Adipocyte (in vitro differentiated cells): ENCODE results near the gene HSPG2.

Experiments used
- DNase-seq: peaks from one replicate; pipeline ENCODE4 v3.0.0-alpha.2; 2015; ENCODE audit warnings: low read depth
- H3K27me3 ChIP-seq: replicated peaks from 2 replicates; pipeline ENCODE4 v1.7.0; 2013; ENCODE audit warnings: mild to moderate bottlenecking, low read length, moderate library complexity; ENCODE audit not compliant: control insufficient read depth, insufficient read depth
- H3K36me3 ChIP-seq: 2 replicates; pipeline ENCODE4 v1.7.0; 2013; ENCODE audit warnings: low read length, mild to moderate bottlenecking, moderate library complexity; ENCODE audit not compliant: control insufficient read depth, insufficient read depth, severe bottlenecking
- H3K4me1 ChIP-seq: 2 replicates; pipeline ENCODE4 v1.7.0; 2013; ENCODE audit warnings: mild to moderate bottlenecking, low read length, moderate library complexity; ENCODE audit not compliant: control insufficient read depth, insufficient read depth
- H3K4me3 ChIP-seq: 2 replicates; pipeline ENCODE4 v1.7.0; 2013; ENCODE audit warnings: mild to moderate bottlenecking, low read length, moderate library complexity
- H3K9ac ChIP-seq: 2 replicates; pipeline ENCODE4 v1.7.0; 2013; ENCODE audit warnings: mild to moderate bottlenecking, low read length, moderate library complexity
- H3K9me3 ChIP-seq: 2 replicates; pipeline ENCODE4 v1.7.0; 2013; ENCODE audit warnings: mild to moderate bottlenecking, low read length, moderate library complexity; ENCODE audit not compliant: control insufficient read depth

Gene HSPG2

DNA sequence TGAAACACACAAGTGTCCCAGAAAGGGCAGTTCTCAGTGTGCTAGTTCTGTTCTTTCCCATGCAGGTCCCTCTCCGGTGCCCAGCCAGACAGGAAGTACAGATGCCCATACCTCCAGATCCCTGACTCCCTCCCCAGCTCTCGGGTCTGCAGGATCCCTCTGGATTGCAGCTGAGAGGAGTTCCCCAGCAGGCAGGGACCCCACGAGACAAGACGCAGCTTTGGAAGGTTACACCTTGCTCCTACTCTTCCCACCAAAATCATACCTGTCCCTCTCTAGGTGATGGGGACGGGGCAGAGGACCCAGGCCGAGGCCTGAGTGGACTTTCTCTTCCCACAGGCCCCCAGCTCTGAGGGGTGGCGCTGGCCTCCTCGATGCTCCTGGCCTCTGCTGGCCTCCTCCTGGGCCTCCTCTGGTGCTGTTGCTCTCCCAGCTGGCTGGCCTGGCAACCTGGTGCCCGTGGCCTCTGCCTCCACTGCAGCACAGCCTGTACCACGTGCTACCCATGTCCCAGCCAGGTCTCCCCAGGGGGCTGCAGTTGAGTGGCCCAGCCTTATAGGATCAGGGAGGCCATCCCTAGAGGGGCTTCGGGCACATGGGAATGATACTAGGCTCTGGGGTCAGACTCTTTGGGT lies 115.6 kb downstream of the HSPG2 start:
- H3K36me3 ChIP-seq, result peaks cover 69% of the 10 kb centered on the region
- peaks cover 10% of the 10 kb centered on the region for H3K4me1 ChIP-seq
- H3K4me3 ChIP-seq, result no peak overlapping the region
- H3K9ac ChIP-seq, result no peak overlapping the region
- H3K27me3 ChIP-seq, result no peaks in the 10 kb centered on the region
- H3K9me3 ChIP-seq, result no peaks in the 10 kb centered on the region
- no peak for DNase-seq

DNA sequence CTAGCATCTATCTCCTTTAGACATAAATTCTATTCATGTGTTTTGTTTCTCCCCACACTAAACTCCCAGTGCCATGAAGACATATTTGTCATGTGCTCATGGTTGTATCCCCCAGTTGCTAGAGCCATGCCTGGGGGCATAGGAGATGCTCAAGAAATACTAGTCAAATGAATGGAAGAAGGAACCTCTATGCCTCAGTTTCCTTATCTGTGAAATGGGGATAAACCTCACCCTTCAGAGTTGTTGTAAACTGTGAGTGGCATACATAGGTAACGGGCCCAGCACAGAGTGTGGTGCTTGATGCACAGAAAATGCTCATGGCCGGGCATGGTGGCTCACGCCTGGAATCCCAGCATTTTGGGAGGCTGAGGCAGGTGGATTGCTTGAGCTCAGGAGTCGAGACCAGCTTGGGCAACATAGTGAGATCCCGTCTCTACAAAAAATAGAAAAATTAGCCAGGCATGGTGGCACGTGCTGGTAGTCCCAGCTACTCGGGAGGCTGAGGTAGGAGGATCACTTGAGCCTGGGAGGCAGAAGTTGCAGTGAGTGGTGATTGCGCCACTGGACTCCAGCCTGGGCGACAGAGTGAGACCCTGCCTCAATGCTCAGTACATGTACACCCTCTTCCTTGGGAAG lies 116.4 kb downstream of the HSPG2 start:
- H3K27me3 ChIP-seq, result no peaks in the 10 kb centered on the region
- no peak for DNase-seq
- peaks cover 62% of the 10 kb centered on the region for H3K36me3 ChIP-seq
- H3K9me3 ChIP-seq, result no peaks in the 10 kb centered on the region
- H3K4me1 ChIP-seq, result peaks cover 16% of the 10 kb centered on the region
- no peak overlapping the region for H3K4me3 ChIP-seq
- no peak overlapping the region for H3K9ac ChIP-seq

DNA sequence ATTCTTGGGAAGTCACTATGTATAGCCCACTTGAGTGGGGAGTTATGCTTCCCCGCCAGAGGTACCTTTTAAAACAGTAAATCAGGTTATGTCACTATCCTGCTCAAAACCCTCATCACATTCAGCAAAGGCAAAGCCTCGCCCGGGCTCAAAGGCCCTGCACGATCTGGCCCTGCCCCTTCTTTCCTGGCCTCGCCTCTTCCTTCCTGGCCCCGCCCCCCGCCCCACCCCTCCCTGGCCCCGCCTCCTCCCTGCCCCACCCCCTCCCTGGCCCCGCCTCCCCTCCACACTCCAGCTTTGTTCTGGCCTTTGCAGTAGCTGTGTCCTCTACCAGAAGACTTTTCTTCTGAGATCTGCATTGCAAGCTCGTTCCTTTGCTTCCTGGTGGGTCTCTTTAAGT lies 118.5 kb downstream of the HSPG2 start:
- H3K27me3 ChIP-seq, result no peaks in the 10 kb centered on the region
- peaks cover 42% of the 10 kb centered on the region for H3K36me3 ChIP-seq
- H3K9me3 ChIP-seq, result no peaks in the 10 kb centered on the region
- no peak overlapping the region for H3K4me3 ChIP-seq
- H3K9ac ChIP-seq, result no peak overlapping the region
- peaks cover 16% of the 10 kb centered on the region for H3K4me1 ChIP-seq
- DNase-seq, result peak; percentile 51

DNA sequence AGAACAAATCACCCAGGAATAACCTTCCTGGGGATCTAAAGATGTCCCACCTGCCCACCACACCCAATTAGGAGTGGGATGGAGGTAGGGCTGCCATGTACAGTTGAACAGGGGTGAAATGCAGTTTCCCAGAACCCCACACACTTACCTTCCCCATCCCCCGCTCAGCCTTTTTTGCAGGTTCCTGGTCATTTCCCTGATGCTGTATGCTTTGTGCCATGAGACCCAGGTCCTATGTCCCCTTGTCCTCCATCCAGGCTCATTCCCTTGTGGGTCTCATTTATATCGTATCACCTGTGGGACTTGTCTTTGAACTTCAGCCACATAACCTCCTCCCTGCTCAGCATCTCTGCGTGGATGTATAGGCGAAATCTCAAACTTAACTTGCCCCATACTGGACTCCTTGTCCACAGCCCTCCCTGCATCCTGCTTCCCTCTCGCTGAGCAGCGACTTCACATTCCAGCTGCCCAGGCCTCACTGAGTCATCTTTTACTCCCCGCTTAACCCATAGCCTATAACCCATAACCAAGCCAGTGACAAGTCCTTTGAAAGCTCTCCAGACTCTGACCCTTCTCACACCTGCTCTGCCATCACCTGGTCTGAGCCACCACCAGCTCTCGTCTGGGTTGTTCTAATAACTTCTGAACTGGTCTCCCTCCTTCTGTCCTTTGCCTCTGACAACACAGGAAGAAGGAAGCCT lies 120.4 kb downstream of the HSPG2 start:
- H3K36me3 ChIP-seq, result peaks cover 24% of the 10 kb centered on the region

DNA sequence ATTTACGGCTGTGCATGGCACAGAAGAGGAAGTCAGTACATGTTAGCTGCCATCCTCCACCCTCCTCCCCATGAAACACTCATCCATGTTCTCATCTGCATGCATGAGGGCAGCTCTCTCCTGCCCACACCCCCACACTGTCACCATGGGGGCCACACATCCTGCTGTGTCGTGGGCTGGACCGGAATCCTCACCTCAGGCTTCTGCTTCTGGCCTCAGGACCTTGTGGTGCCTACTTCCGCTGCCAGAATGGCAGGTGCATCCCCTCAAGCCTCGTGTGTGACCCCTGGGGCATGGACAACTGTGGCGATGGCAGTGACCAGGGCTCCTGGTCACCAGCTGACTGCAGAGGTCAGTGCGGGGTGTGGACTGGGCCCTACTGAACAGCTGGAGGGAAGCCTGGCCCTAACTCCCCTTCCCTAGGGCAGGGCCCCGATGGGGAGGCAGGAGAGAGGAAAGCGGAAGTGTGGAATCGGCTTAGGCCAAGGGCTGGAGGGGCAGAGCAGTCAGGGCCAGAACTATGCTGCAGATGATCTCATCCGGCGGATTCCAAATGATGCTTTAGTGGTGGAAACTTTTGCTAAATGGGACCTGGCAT lies 121.3 kb downstream of the HSPG2 start:
- no peak for DNase-seq
- peaks cover 30% of the 10 kb centered on the region for H3K4me1 ChIP-seq
- no peaks in the 10 kb centered on the region for H3K9me3 ChIP-seq
- no peak overlapping the region for H3K9ac ChIP-seq
- H3K4me3 ChIP-seq, result no peak overlapping the region
- no peaks in the 10 kb centered on the region for H3K27me3 ChIP-seq
- peaks cover 15% of the 10 kb centered on the region for H3K36me3 ChIP-seq

More for the DNA sequence above, 120.4 kb downstream of the HSPG2 start:
- H3K27me3 ChIP-seq, result no peaks in the 10 kb centered on the region
- no peak overlapping the region for H3K4me3 ChIP-seq
- DNase-seq, result peak; percentile 67
- no peaks in the 10 kb centered on the region for H3K9me3 ChIP-seq
- no peak overlapping the region for H3K9ac ChIP-seq
- peaks cover 26% of the 10 kb centered on the region for H3K4me1 ChIP-seq

DNA sequence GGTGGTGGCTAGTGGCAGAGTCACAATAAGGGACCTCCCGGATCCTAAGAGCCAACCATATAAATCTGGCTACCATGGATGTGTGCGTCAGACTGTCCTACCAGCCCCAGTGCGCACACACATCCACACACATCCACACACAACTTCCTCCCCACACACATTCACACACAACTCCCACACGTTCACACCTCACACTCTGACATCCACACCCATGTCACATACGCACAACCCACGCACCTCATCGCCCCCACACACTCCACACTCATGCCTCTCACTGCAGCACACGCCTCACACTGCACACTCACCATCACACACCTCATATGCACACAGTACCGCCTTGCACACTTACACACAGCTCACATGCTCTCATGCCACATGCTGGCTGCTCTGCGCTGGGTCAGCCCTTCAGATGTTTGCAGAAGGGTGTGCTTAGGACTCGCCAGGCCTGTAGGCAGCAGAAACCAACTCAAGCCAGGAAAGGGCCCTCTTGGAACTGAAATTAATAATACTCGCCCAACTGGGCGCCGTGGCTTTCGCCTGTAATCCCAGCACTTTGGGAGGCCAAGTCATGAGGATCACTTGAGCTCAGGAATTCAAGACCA lies 122.0 kb downstream of the HSPG2 start:
- Histone ChIP-seq H3K36me3 (peaks cover 10% of the 10 kb centered on the region), H3K4me1 (peaks cover 30% of the 10 kb centered on the region), H3K4me3 (no peak overlapping the region), H3K27me3 (no peaks in the 10 kb centered on the region), H3K9ac (no peak overlapping the region), H3K9me3 (no peaks in the 10 kb centered on the region)
- DNase-seq, result no peak

DNA sequence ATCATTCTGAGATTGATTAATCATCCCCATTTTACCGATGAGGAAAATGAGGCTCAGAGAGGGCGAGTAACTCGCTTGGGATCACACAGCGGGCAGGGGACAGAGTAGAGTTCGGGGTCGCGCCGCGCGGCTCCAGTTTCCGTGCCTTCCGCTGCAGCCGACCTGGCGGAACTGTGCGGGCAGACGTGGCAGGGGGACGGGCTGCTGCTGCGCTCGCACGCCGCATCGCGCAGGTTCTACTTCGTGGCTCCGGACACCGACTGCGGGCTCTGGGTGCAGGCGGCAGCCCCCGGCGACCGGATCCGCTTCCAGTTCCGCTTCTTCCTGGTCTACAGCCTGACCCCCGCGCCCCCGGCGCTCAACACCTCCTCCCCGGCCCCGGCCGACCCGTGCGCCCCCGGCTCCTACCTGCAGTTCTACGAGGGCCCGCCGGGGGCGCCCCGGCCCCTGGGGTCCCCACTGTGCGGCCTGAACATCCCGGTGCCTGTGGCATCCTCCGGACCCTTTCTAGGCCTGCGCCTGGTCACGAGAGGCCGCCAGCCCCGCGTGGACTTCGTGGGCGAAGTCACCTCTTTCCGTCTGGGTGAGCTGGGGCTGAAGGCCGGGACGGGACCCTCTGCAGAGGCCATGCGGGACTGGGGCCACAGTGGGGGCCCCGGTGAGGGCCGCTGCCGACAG lies 122.7 kb downstream of the HSPG2 start:
- H3K36me3 ChIP-seq, result peaks cover 4% of the 10 kb centered on the region
- no peaks in the 10 kb centered on the region for H3K27me3 ChIP-seq
- H3K4me3 ChIP-seq, result no peak overlapping the region
- H3K9ac ChIP-seq, result no peak overlapping the region
- no peak for DNase-seq
- H3K9me3 ChIP-seq, result no peaks in the 10 kb centered on the region
- peaks cover 30% of the 10 kb centered on the region for H3K4me1 ChIP-seq

DNA sequence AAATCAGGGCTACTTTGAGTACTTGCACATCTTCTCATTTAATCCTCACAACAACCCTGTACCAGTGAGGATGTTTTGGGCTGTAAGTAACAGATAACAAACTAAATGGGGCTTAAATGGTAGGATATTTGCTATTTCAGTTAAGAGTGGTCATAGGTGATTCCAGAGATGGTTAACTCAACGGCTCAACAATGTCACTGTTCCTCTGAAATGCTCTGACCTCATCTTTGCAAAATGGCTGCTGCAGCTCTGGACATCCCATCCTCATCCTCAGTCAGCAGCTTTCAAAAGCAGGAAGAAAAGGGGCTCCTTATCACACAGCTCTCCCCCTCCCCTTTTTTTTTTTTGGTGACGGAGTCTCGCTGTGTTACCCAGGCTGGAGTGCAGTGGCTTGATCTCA lies 123.6 kb downstream of the HSPG2 start:
- no peaks in the 10 kb centered on the region for H3K27me3 ChIP-seq
- peaks cover 30% of the 10 kb centered on the region for H3K4me1 ChIP-seq
- H3K9ac ChIP-seq, result no peak overlapping the region
- no peak overlapping the region for H3K4me3 ChIP-seq
- no peak for DNase-seq
- no peaks in the 10 kb centered on the region for H3K9me3 ChIP-seq
- peaks cover 4% of the 10 kb centered on the region for H3K36me3 ChIP-seq

DNA sequence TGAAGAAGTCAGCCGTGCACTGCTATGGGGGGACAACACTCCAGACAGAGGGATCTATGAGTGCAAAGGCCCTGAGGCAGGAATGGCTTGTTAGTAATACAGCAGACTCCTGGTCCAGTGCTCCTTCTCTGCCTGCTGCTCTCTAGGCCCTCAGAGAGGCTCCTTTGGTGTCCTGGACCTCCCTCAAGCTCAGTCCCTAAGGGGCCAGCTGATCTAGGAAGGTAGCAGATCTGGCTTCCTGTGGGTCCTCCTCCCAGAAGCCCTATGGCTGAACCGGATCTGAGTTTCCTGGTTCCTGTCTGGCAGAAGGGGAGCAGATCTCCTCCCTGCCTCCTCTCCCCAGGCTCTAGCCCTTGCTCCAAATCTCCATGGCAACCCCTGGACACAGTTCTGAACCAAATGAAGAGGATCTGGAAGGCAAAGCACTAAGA lies 125.2 kb downstream of the HSPG2 start, which contains the start of gene LDLRAD2:
LDLRAD2 (plus strand) TSS at position 391 of the 431 bp plus-strand sequence. CDS start 187 bp downstream, outside the sequence.
- DNase-seq, result no peak

DNA sequence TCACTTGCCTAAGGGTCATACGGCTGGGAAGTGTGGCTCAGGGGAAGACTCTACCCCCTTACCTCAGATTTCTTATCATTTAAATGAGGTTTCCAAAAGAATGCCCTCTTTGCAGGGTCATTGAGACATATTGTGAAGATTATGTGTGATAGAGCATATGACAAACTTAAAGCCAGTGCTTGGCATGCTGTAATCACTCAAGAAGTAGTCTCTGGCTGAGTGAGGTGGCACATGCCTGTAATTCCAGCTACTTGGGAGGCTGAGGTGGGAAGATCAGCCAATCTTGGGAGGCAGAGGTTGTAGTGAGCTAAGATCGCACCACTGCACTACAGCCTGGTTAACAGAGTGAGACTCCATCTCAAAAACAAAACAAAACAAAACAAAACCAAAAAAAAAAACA lies 132.6 kb downstream of the HSPG2 start:
- H3K27me3 ChIP-seq, result no peaks in the 10 kb centered on the region
- no peaks in the 10 kb centered on the region for H3K9me3 ChIP-seq
- no peak overlapping the region for H3K9ac ChIP-seq
- H3K36me3 ChIP-seq, result no peaks in the 10 kb centered on the region
- DNase-seq, result no peak
- H3K4me3 ChIP-seq, result no peak overlapping the region
- no peaks in the 10 kb centered on the region for H3K4me1 ChIP-seq

More for the DNA sequence above, 125.2 kb downstream of the HSPG2 start, which contains the start of gene LDLRAD2:
- peaks cover 23% of the 10 kb centered on the region for H3K4me1 ChIP-seq
- H3K9me3 ChIP-seq, result no peaks in the 10 kb centered on the region
- no peak within 1 kb of the TSS for H3K4me3 ChIP-seq
- no peaks in the 10 kb centered on the region for H3K27me3 ChIP-seq
- no peak within 1 kb of the TSS for H3K9ac ChIP-seq
- H3K36me3 ChIP-seq, result no peaks in the 10 kb centered on the region
